IMR-90 (cell line): Measurements from ENCODE around the gene CDK5. TPM values are rescaled to one million over a fixed set of nuclear protein-coding genes. Genes with fewer than 3 reads are reported as not detected.
A peak's percentile ranks its signal among the peaks of the same experiment; 100 is the strongest.

Experiments used
- ATAC-seq: fragments of 200-7000 bp; cut with Tn5 transposase; 2 replicates; pipeline ENCODE4 v1.9.1; 2020; ENCODE audit warnings: low read depth, mild to moderate bottlenecking, moderate library complexity
- BruUV-seq: library from RNA; stranded (reverse); fragments of 400-500 nt; replicated peaks from 2 replicates; lab custom pipeline; 2021; lab: Mats Ljungman, UMichigan
- CTCF ChIA-PET: fragments of 300-600 bp; formaldehyde crosslinking; extraction: SDS; loops from one replicate; lab custom pipeline; 2021; ENCODE audit warnings: antibody characterized with exemption; lab: Yijun Ruan, JAX
- POLR2A ChIA-PET: fragments of 300-600 bp; sonication (Branson Sonifier 250); formaldehyde crosslinking; loops from one replicate; lab custom pipeline; 2022; ENCODE audit warnings: antibody characterized with exemption; ENCODE audit not compliant: unreplicated experiment; lab: Charles Lee
- DNase-seq: peaks from one replicate; pipeline ENCODE4 v3.0.0; 2013
- H2AFZ ChIP-seq: replicated peaks from 2 replicates; pipeline ENCODE3; 2013; ENCODE audit warnings: low read length, mild to moderate bottlenecking; ENCODE audit not compliant: poor library complexity
- H2AK5ac ChIP-seq: 2 replicates; pipeline ENCODE4 v1.6.1; 2013; ENCODE audit warnings: low read depth, low read length, inconsistent platforms
- H2AK9ac ChIP-seq: replicated peaks from 2 replicates; pipeline ENCODE3; 2013; ENCODE audit warnings: mild to moderate bottlenecking, low read depth, low read length, moderate library complexity; ENCODE audit not compliant: poor library complexity
- H2BK120ac ChIP-seq: 2 replicates; pipeline ENCODE4 v1.6.1; 2013; ENCODE audit warnings: low read depth, low read length, inconsistent platforms
- H2BK15ac ChIP-seq: 3 replicates; pipeline ENCODE4 v1.6.1; 2013; ENCODE audit warnings: low read depth, low read length, inconsistent platforms
- H2BK20ac ChIP-seq: 2 replicates; pipeline ENCODE4 v1.6.1; 2013; ENCODE audit warnings: low read depth, mild to moderate bottlenecking, inconsistent platforms, low read length, moderate library complexity
- H2BK5ac ChIP-seq: 2 replicates; pipeline ENCODE4 v1.6.1; 2013; ENCODE audit warnings: mild to moderate bottlenecking, low read depth, low read length, inconsistent platforms; ENCODE audit not compliant: poor library complexity, severe bottlenecking
- H3K14ac ChIP-seq: replicated peaks from 2 replicates; pipeline ENCODE4 v1.6.1; 2013; ENCODE audit warnings: low read depth, low read length, inconsistent platforms
- H3K18ac ChIP-seq: 2 replicates; pipeline ENCODE4 v1.6.1; 2013; ENCODE audit warnings: low read depth, low read length, control low read depth
- H3K23ac ChIP-seq: 2 replicates; pipeline ENCODE4 v1.6.1; 2013; ENCODE audit warnings: low read depth, low read length, inconsistent platforms
- H3K27ac ChIP-seq: 2 replicates; pipeline ENCODE4 v1.5.1; 2013; ENCODE audit warnings: mild to moderate bottlenecking, control low read depth, low read length; ENCODE audit not compliant: insufficient read depth
- H3K27me3 ChIP-seq: 2 replicates; pipeline ENCODE4 v1.6.1; 2013; ENCODE audit warnings: low read length; ENCODE audit not compliant: control insufficient read depth, insufficient read depth
- H3K36me3 ChIP-seq: 2 replicates; pipeline ENCODE4 v1.6.1; 2013; ENCODE audit warnings: low read length, mixed read lengths; ENCODE audit not compliant: control insufficient read depth, insufficient read depth
- H3K4ac ChIP-seq: 2 replicates; pipeline ENCODE4 v1.6.1; 2013; ENCODE audit warnings: low read depth, low read length, inconsistent platforms
- H3K4me1 ChIP-seq: 2 replicates; pipeline ENCODE4 v1.6.1; 2013; ENCODE audit warnings: low read length, mixed read lengths; ENCODE audit not compliant: control insufficient read depth, insufficient read depth
- H3K4me2 ChIP-seq: 2 replicates; pipeline ENCODE4 v1.6.1; 2013; ENCODE audit warnings: low read depth, mild to moderate bottlenecking, control low read depth, low read length, moderate library complexity
- H3K4me3 ChIP-seq: 2 replicates; pipeline ENCODE4 v1.5.1; 2013; ENCODE audit warnings: low read depth, mild to moderate bottlenecking, control low read depth, low read length, moderate library complexity; ENCODE audit not compliant: insufficient read depth
- H3K56ac ChIP-seq: 2 replicates; pipeline ENCODE4 v1.6.1; 2013; ENCODE audit warnings: low read length, inconsistent platforms; ENCODE audit not compliant: insufficient read depth; ENCODE audit errors: extremely low read depth
- H3K79me1 ChIP-seq, 2 experiments: 2 replicates each; pipeline ENCODE4 v1.6.1; 2013; ENCODE audit warnings: low read length in 2 of 2, inconsistent platforms in 1 of 2, low read depth in 1 of 2
- H3K9ac ChIP-seq: 2 replicates; pipeline ENCODE4 v1.6.1; 2013; ENCODE audit warnings: low read depth, low read length, control low read depth
- H3K9me1 ChIP-seq: 2 replicates; pipeline ENCODE4 v1.6.1; 2013; ENCODE audit warnings: low read length, inconsistent platforms; ENCODE audit not compliant: insufficient read depth
- H3K9me3 ChIP-seq: 2 replicates; pipeline ENCODE4 v1.6.1; 2013; ENCODE audit warnings: low read length; ENCODE audit not compliant: control insufficient read depth, insufficient read depth
- H4K20me1 ChIP-seq: 2 replicates; pipeline ENCODE4 v1.6.1; 2013; ENCODE audit warnings: low read length, inconsistent platforms; ENCODE audit not compliant: insufficient read depth
- H4K5ac ChIP-seq: 2 replicates; pipeline ENCODE4 v1.6.1; 2013; ENCODE audit warnings: mild to moderate bottlenecking, low read depth, low read length, control low read depth
- H4K8ac ChIP-seq, 2 experiments: 2 replicates each; pipeline ENCODE4 v1.6.1; 2013; ENCODE audit warnings: low read depth in 2 of 2, low read length in 2 of 2, control low read depth in 1 of 2, inconsistent platforms in 1 of 2
- H4K91ac ChIP-seq: 2 replicates; pipeline ENCODE4 v1.6.1; 2013; ENCODE audit warnings: low read depth, low read length, inconsistent platforms; ENCODE audit not compliant: insufficient read depth
- FOS ChIP-seq: fragments of 150-350 bp; IDR thresholded peaks from 2 replicates; pipeline ENCODE4 v1.6.1; 2016; ENCODE audit warnings: low read depth, low read length
- NFE2L2 ChIP-seq: fragments of 150-350 bp; IDR thresholded peaks from 2 replicates; pipeline ENCODE4 v1.6.1; 2016; ENCODE audit warnings: low read depth, mild to moderate bottlenecking, low read length
- RAD21 ChIP-seq: IDR thresholded peaks from 2 replicates; pipeline ENCODE4 v1.6.1; 2012; ENCODE audit warnings: low read length, improper control_type of control experiment
- RFX5 ChIP-seq: IDR thresholded peaks from 2 replicates; pipeline ENCODE4 v1.8.0; 2012; ENCODE audit warnings: low read depth, mild to moderate bottlenecking, low read length, moderate library complexity
- WGBS, 2 experiments: methylation state at CpG; one replicate each; pipeline versions ENCODE4 v1.1.5 to v1.1.7; 2013; ENCODE audit warnings: missing lambda C conversion rate in 2 of 2; ENCODE audit not compliant: insufficient read length in 1 of 2; ENCODE audit errors: extremely low coverage in 2 of 2; 5-methylcytosine and 5-hydroxymethylcytosine counted together
- dilution Hi-C: fragments of 300-500 bp; cut with HindIII; formaldehyde crosslinking; loops from one replicate; pipeline ENCODE4 v1.14.3; 2018; ENCODE audit warnings: low sequenced_read_pairs; ENCODE audit not compliant: unreplicated experiment
- in situ Hi-C: fragments of 300-500 bp; cut with MboI; formaldehyde crosslinking; loops from 3 replicates; pipeline ENCODE4 v1.14.3; 2019; ENCODE audit warnings: low sequenced_read_pairs, inconsistent platforms, mixed read lengths
- intact Hi-C: fragments of 100-400 bp; cut with micrococcal nuclease; formaldehyde crosslinking; loops from 2 replicates; pipeline ENCODE4 v1.10.0; 2022
- polyA plus RNA-seq, 3 experiments: library from polyadenylated mRNA; depleted of rRNA; stranded (reverse); fragments of >200 nt; gene quantifications; 2 replicates each; pipeline ENCODE4 v1.2.3, GENCODE V29; 2012; ENCODE audit warnings: low replicate concordance in 1 of 3
- total RNA-seq: library from RNA; depleted of rRNA; stranded (reverse); fragments of >200 nt; gene quantifications from 2 replicates; pipeline ENCODE4 v1.2.3, GENCODE V29; 2012
- TF ChIP-seq, protein P1 (sequence below): conservative IDR thresholded peaks from 2 replicates; pipeline ENCODE4 v1.5.1; 2012; ENCODE audit warnings: mild to moderate bottlenecking, low read depth, low read length, improper control_type of control experiment
- TF ChIP-seq, protein P2 (sequence below): fragments of 150-350 bp; IDR thresholded peaks from 2 replicates; pipeline ENCODE4 v1.6.1; 2016; ENCODE audit warnings: low read depth, mild to moderate bottlenecking, low read length, moderate library complexity, borderline replicate concordance

Gene CDK5
- total and polyA plus RNA-seq, 2 of the 4 experiments (the other 2 are of a cell fraction), result 22.4 to 34.8 TPM

DNA sequence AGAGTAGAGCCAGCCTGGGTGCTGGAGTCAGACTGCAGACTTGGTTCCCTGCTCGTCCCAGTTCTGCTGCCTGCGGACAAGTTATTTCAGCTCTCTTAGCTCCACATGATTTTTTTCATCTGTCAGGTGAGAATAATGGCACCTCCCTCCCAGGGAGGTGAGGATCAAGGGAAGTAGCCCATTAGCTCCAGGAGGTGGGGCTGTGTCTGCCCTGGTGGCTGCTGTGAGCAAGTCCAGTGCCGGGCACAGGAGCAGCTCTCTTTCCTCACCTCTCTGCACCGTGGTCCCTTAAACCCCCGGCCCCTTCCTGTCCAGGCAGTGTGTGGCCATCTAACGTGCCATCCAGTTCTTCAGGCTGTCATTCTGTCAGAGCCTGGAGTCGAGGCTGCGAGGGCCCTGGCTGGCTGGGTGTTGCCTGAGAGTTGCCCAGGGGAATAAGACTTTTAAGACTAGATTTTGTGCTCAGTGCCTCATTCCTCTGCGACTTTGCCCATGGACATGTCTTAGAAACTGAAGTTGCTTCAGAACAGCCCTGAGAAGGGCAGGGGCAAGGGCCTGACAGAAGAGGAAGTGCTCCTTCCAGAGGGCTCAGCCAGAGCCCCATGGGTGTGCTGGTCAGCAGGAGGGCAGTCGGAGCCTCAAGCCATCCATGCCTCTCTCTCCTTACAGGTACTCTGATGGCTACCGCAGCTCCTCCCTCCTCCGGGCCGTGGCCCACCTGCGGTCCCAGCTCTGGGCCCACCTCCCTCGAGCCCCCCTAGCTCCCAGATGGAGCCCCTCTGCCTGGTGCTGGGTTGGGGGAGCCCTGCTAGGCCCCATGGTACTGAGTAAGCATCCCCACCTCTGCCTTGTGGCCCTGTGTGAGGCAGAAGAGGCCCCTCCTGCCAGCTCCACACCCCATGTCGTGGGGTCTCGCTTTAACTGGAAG, 24.5 kb downstream of the CDK5 start:
- Histone ChIP-seq H3K4me2 (no peak overlapping the region), H3K4me1 (peaks cover 3% of the 10 kb centered on the region; the same call in 1 of the 2 replicates), H2BK20ac (no peak overlapping the region), H3K79me1 (peaks cover 10 to 26% of the 10 kb centered on the region in 2 experiments; a peak in 3 of 4 replicates), H2AK9ac (no peak overlapping the region), H3K4me3 (no peak overlapping the region), H3K14ac (no peak overlapping the region), H4K5ac (no peak overlapping the region), H3K23ac (no peak overlapping the region), H3K27me3 (no peaks in the 10 kb centered on the region), H2BK15ac (no peak overlapping the region), H4K91ac (no peak overlapping the region), H2AFZ (no peak overlapping the region), H3K4ac (no peak overlapping the region), H2BK120ac (no peak overlapping the region), H3K56ac (no peak overlapping the region), H3K9me3 (no peaks in the 10 kb centered on the region), H3K27ac (no peak overlapping the region), H3K9me1 (peaks cover 3% of the 10 kb centered on the region; the same call in 1 of the 2 replicates), H3K18ac (no peak overlapping the region), H4K20me1 (no peaks in the 10 kb centered on the region), H2BK5ac (no peak overlapping the region), H3K36me3 (peaks cover 30% of the 10 kb centered on the region), H3K9ac (no peak overlapping the region), H2AK5ac (no peak overlapping the region), H4K8ac (no peak overlapping the region)
- intact Hi-C loops (no loop called here), dilution Hi-C loops (no loop called here), in situ Hi-C loops (no loop called here)
- ATAC-seq, result no peak
- POLR2A ChIA-PET, result no interaction called here
- CTCF ChIA-PET, result interaction anchor here (0.5 kb wide), 1 partner anchor 21 kb away, joined by 3 read pairs; no protein-coding TSS in a partner anchor
- 80% methylated on average over 3 of the region's 17 CpGs; no CpG with 5 or more reads in 1 of the 2 experiments for WGBS, 2 experiments
- BruUV-seq, result no TSS peak
- TF ChIP-seq FOS, result no peak
- TF ChIP-seq RFX5, result no peak
- TF ChIP-seq, protein P1, sequence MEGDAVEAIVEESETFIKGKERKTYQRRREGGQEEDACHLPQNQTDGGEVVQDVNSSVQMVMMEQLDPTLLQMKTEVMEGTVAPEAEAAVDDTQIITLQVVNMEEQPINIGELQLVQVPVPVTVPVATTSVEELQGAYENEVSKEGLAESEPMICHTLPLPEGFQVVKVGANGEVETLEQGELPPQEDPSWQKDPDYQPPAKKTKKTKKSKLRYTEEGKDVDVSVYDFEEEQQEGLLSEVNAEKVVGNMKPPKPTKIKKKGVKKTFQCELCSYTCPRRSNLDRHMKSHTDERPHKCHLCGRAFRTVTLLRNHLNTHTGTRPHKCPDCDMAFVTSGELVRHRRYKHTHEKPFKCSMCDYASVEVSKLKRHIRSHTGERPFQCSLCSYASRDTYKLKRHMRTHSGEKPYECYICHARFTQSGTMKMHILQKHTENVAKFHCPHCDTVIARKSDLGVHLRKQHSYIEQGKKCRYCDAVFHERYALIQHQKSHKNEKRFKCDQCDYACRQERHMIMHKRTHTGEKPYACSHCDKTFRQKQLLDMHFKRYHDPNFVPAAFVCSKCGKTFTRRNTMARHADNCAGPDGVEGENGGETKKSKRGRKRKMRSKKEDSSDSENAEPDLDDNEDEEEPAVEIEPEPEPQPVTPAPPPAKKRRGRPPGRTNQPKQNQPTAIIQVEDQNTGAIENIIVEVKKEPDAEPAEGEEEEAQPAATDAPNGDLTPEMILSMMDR, result 0 out of 2 replicates have a peak, but pooled peaks have one; percentile 8
- TF ChIP-seq RAD21, result no peak; the same call in 1 of the 2 replicates
- TF ChIP-seq, protein P2, sequence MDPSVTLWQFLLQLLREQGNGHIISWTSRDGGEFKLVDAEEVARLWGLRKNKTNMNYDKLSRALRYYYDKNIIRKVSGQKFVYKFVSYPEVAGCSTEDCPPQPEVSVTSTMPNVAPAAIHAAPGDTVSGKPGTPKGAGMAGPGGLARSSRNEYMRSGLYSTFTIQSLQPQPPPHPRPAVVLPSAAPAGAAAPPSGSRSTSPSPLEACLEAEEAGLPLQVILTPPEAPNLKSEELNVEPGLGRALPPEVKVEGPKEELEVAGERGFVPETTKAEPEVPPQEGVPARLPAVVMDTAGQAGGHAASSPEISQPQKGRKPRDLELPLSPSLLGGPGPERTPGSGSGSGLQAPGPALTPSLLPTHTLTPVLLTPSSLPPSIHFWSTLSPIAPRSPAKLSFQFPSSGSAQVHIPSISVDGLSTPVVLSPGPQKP, result no peak
- no peak for TF ChIP-seq NFE2L2
- DNase-seq, result no peak
